Panc1 (cell line): Measurements from ENCODE around the gene RNF111.

ENCODE experiments used
- CTCF ChIP-seq: fragments of 450-650 bp; IDR thresholded peaks from 2 replicates; pipeline ENCODE4 v1.5.1; 2017; ENCODE audit warnings: mild to moderate bottlenecking
- POLR2AphosphoS5 ChIP-seq: IDR thresholded peaks from 2 replicates; pipeline ENCODE4 v1.6.1; 2012; ENCODE audit warnings: mild to moderate bottlenecking, low read depth, low read length, moderate library complexity
- TCF7L2 ChIP-seq: IDR thresholded peaks from 2 replicates; pipeline ENCODE4 v1.6.1; 2011; ENCODE audit warnings: mild to moderate bottlenecking, low read depth, low read length, inconsistent platforms

- TF ChIP-seq CTCF (no peak), POLR2AphosphoS5 (no peak), TCF7L2 (no peak)
Measured at GRCh38 chr15:59052915-59053407, 65.5 kb downstream of the RNF111 start.
